T-cell (primary cell): ENCODE results near the gene TRAPPC12. TPM values are rescaled to one million over a fixed set of nuclear protein-coding genes. Genes with fewer than 3 reads are reported as not detected.
"Not testable (repeated sequence)": the region's sequence is repeated elsewhere in the genome, so short reads cannot be mapped to it uniquely, and the experiment has no call there.

Experiments used
- ATAC-seq, 4 experiments: fragments of 200-7000 bp in 3 of 4; fragments of 150-1000 bp in 1 of 4; cut with Tn5 transposase; replicated peaks in 1 of 4; 1 replicate in 3 of 4; 2 replicates in 1 of 4; pipeline ENCODE4 v1.10.0; 2021; ENCODE audit warnings: moderate library complexity in 3 of 4, mild to moderate bottlenecking in 2 of 4, moderate number of reproducible peaks in 1 of 4
- CTCF ChIA-PET, 2 donors: fragments of 300-600 bp; sonication (Branson Sonifier 250); formaldehyde crosslinking; loops; one replicate each; lab custom pipeline; 2022; ENCODE audit warnings: antibody characterized with exemption in 2 of 2; lab: Charles Lee
- POLR2A ChIA-PET, 2 donors: fragments of 300-600 bp; sonication (Branson Sonifier 250); formaldehyde crosslinking; loops; one replicate each; lab custom pipeline; 2022; ENCODE audit warnings: antibody characterized with exemption in 2 of 2; lab: Charles Lee
- DNase-seq, 35 experiments: peaks; one replicate each; pipeline versions ENCODE4 v3.0.0 to v3.0.0-alpha.2; 2013 to 2023
- H3K27ac ChIP-seq: one replicate; pipeline ENCODE4 v1.5.1; 2013; ENCODE audit warnings: low read length
- H3K27me3 ChIP-seq, 2 experiments: replicated peaks in 1 of 2; 1 replicate in 1 of 2; 2 replicates in 1 of 2; pipeline versions ENCODE4 v1.6.1 to v1.7.0; 2013; ENCODE audit warnings: low read length in 1 of 2, mixed read lengths in 1 of 2; ENCODE audit not compliant: control insufficient read depth in 2 of 2, insufficient read depth in 2 of 2; ENCODE audit errors: extremely low read depth in 1 of 2
- H3K36me3 ChIP-seq, 2 donors: 1 replicate in 1 of 2; 2 replicates in 1 of 2; pipeline versions ENCODE4 v1.6.1 to v1.7.0; 2013; ENCODE audit warnings: low read length in 1 of 2; ENCODE audit not compliant: control insufficient read depth in 2 of 2, insufficient read depth in 1 of 2; ENCODE audit errors: extremely low read depth in 1 of 2
- H3K4me1 ChIP-seq, 2 experiments: 1 replicate in 1 of 2; 2 replicates in 1 of 2; pipeline versions ENCODE4 v1.6.1 to v1.7.0; 2013; ENCODE audit warnings: low read length in 2 of 2, mixed read lengths in 1 of 2; ENCODE audit not compliant: insufficient read depth in 2 of 2, control insufficient read depth in 1 of 2; ENCODE audit errors: extremely low read depth in 1 of 2
- H3K4me3 ChIP-seq, 2 donors: 1 replicate in 1 of 2; 2 replicates in 1 of 2; pipeline versions ENCODE4 v1.5.1 to v1.7.0; 2013; ENCODE audit warnings: mild to moderate bottlenecking in 2 of 2, low read length in 1 of 2, moderate library complexity in 1 of 2; ENCODE audit not compliant: control insufficient read depth in 1 of 2; ENCODE audit errors: extremely low read depth in 1 of 2
- H3K9me3 ChIP-seq: 2 replicates; pipeline ENCODE4 v1.7.0; 2013
- H3K27ac Mint-ChIP-seq, 2 donors: one replicate each; pipeline ENCODE4 v1.8.0; 2020 to 2021; ENCODE audit warnings: mild to moderate bottlenecking in 2 of 2, mixed read lengths in 2 of 2
- H3K27me3 Mint-ChIP-seq, 2 donors: one replicate each; pipeline ENCODE4 v1.8.0; 2021 to 2022; ENCODE audit warnings: mixed read lengths in 2 of 2
- H3K36me3 Mint-ChIP-seq: one replicate; pipeline ENCODE4 v1.8.0; 2021; ENCODE audit warnings: mixed read lengths
- H3K4me1 Mint-ChIP-seq, 3 donors: one replicate each; pipeline ENCODE4 v1.8.0; 2020 to 2022; ENCODE audit warnings: mixed read lengths in 3 of 3, mild to moderate bottlenecking in 1 of 3
- H3K4me3 Mint-ChIP-seq, 3 donors: one replicate each; pipeline ENCODE4 v1.8.0; 2020 to 2022; ENCODE audit warnings: mild to moderate bottlenecking in 3 of 3, mixed read lengths in 3 of 3, moderate library complexity in 3 of 3
- H3K9me3 Mint-ChIP-seq, 3 donors: one replicate each; pipeline ENCODE4 v1.8.0; 2020 to 2022; ENCODE audit warnings: mixed read lengths in 3 of 3
- WGBS: methylation state at CpG from one replicate; pipeline ENCODE4 v1.1.5; 2013; ENCODE audit warnings: missing lambda C conversion rate; ENCODE audit not compliant: insufficient coverage; 5-methylcytosine and 5-hydroxymethylcytosine counted together
- total RNA-seq, 35 experiments: library from RNA in 6 of 35; stranded (reverse) in 6 of 35; fragments of 120-200 nt in 1 of 35; gene quantifications; one replicate each; pipeline versions ENCODE4 v1.2.1 to v1.2.4 and lab custom pipeline; 2013 to 2026

Gene TRAPPC12
- total RNA-seq, 5 donors from 2014 or later (not counting 1 experiment from before 2014, with no cell fraction given) = 103 to 158 (median 152) TPM

GRCh38 chr2:3492951-3493614 is 113.6 kb downstream of the TRAPPC12 start:
- no peaks in the 10 kb centered on the region for H3K9me3 Mint-ChIP-seq
- H3K4me3 Mint-ChIP-seq = no peak overlapping the region
- Histone ChIP-seq H3K27me3 (peaks cover 0 to 2% of the 10 kb centered on the region in 2 experiments), H3K27ac (no peak overlapping the region), H3K36me3 (peaks cover 2 to 16% of the 10 kb centered on the region in 2 donors), H3K9me3 (no peaks in the 10 kb centered on the region), H3K4me3 (no peak overlapping the region), H3K4me1 (no peaks in the 10 kb centered on the region)
- DNase-seq (no peak), ATAC-seq (no peak)
- ChIA-PET POLR2A (no interaction called here), CTCF (no interaction called here)
- H3K27me3 Mint-ChIP-seq = no peaks in the 10 kb centered on the region
- peaks cover 0 to 4% (median 0%) of the 10 kb centered on the region in 3 donors for H3K4me1 Mint-ChIP-seq
- peaks cover 24% of the 10 kb centered on the region for H3K36me3 Mint-ChIP-seq
- no peak overlapping the region for H3K27ac Mint-ChIP-seq
- 87% methylated on average over 27 of the region's 29 CpGs for WGBS

- Mint-ChIP-seq H3K36me3 (peaks cover 30% of the 10 kb centered on the region), H3K9me3 (no peaks in the 10 kb centered on the region), H3K27me3 (no peaks in the 10 kb centered on the region), H3K4me1 (peaks cover 0 to 4% (median 0%) of the 10 kb centered on the region in 3 donors), H3K27ac (no peak overlapping the region), H3K4me3 (no peak overlapping the region)
- POLR2A ChIA-PET = no interaction called here
- H3K36me3 ChIP-seq = peaks cover 4 to 20% of the 10 kb centered on the region in 2 donors
- H3K4me3 ChIP-seq = no peak overlapping the region
- no peak overlapping the region for H3K27ac ChIP-seq
- H3K9me3 ChIP-seq = no peaks in the 10 kb centered on the region
- H3K27me3 ChIP-seq = peaks cover 0 to 2% of the 10 kb centered on the region in 2 experiments
- ATAC-seq (no peak), DNase-seq (no peak)
- no peaks in the 10 kb centered on the region for H3K4me1 ChIP-seq
- no CpG with 5 or more reads among the region's 10 CpGs for WGBS
- CTCF ChIA-PET = no interaction called here
Observed at GRCh38 chr2:3493615-3494007, 114.1 kb downstream of the TRAPPC12 start.

- Mint-ChIP-seq H3K9me3 (no peaks in the 10 kb centered on the region), H3K27me3 (no peaks in the 10 kb centered on the region), H3K4me3 (no peak overlapping the region), H3K4me1 (peaks cover 0 to 3% (median 0%) of the 10 kb centered on the region in 3 donors), H3K27ac (no peak overlapping the region), H3K36me3 (peaks cover 40% of the 10 kb centered on the region)
- ChIA-PET CTCF (no interaction called here), POLR2A (interaction anchor here in 1 of 2 donors (0.6 kb wide), 1 partner anchor 109 kb away, joined by 4 read pairs; no protein-coding TSS in a partner anchor)
- peaks cover 10 to 35% of the 10 kb centered on the region in 2 donors for H3K36me3 ChIP-seq
- peaks cover 0 to 2% of the 10 kb centered on the region in 2 experiments for H3K27me3 ChIP-seq
- no peaks in the 10 kb centered on the region for H3K4me1 ChIP-seq
- DNase-seq = no peak
- no peak for ATAC-seq
- H3K27ac ChIP-seq = no peak overlapping the region
- WGBS = 95% methylated on average over 8 of the region's 13 CpGs
- no peaks in the 10 kb centered on the region for H3K9me3 ChIP-seq
- H3K4me3 ChIP-seq = no peak overlapping the region
Observed at GRCh38 chr2:3494984-3495666, 115.6 kb downstream of the TRAPPC12 start.

GRCh38 chr2:3496708-3497080 is 117.2 kb downstream of the TRAPPC12 start:
- not testable (repeated sequence) for H3K9me3 Mint-ChIP-seq
- H3K36me3 Mint-ChIP-seq = peaks cover 46% of the 10 kb centered on the region

GRCh38 chr2:3498783-3499394 is 119.4 kb downstream of the TRAPPC12 start:
- 96% methylated on average over 16 of the region's 18 CpGs for WGBS
- Mint-ChIP-seq H3K4me1 (peaks cover 0 to 8% (median 0%) of the 10 kb centered on the region in 3 donors), H3K36me3 (peaks cover 59% of the 10 kb centered on the region), H3K27ac (no peak overlapping the region), H3K27me3 (no peaks in the 10 kb centered on the region), H3K9me3 (no peaks in the 10 kb centered on the region), H3K4me3 (no peak overlapping the region)
- Histone ChIP-seq H3K9me3 (no peaks in the 10 kb centered on the region), H3K27me3 (peaks cover 0 to 2% of the 10 kb centered on the region in 2 experiments), H3K4me3 (no peak overlapping the region), H3K27ac (no peak overlapping the region), H3K4me1 (no peaks in the 10 kb centered on the region), H3K36me3 (peaks cover 22 to 57% of the 10 kb centered on the region in 2 donors)
- CTCF ChIA-PET = no interaction called here
- POLR2A ChIA-PET = interaction anchor here in 1 of 2 donors (0.6 kb wide), 1 partner anchor 12 kb away, joined by 4 read pairs; no protein-coding TSS in a partner anchor
- no peak for ATAC-seq
- DNase-seq = no peak

More at GRCh38 chr2:3496708-3497080, 117.2 kb downstream of the TRAPPC12 start:
- H3K4me3 ChIP-seq, CTCF ChIA-PET, POLR2A ChIA-PET, H3K9me3 ChIP-seq, H3K27me3 ChIP-seq, H3K4me3 Mint-ChIP-seq, H3K27me3 Mint-ChIP-seq, H3K27ac Mint-ChIP-seq, H3K27ac ChIP-seq, H3K4me1 ChIP-seq, DNase-seq, H3K4me1 Mint-ChIP-seq, ATAC-seq: not testable (repeated sequence)
- peaks cover 21 to 46% of the 10 kb centered on the region in 2 donors for H3K36me3 ChIP-seq
- WGBS = 97% methylated on average over 10 of the region's 15 CpGs

GRCh38 chr2:3500326-3500899 is 120.9 kb downstream of the TRAPPC12 start:
- H3K36me3 Mint-ChIP-seq = peaks cover 69% of the 10 kb centered on the region

More at GRCh38 chr2:3500326-3500899, 120.9 kb downstream of the TRAPPC12 start:
- H3K4me1 Mint-ChIP-seq = peaks cover 0 to 17% (median 0%) of the 10 kb centered on the region in 3 donors
- no peaks in the 10 kb centered on the region for H3K9me3 Mint-ChIP-seq
- no peaks in the 10 kb centered on the region for H3K27me3 ChIP-seq
- H3K9me3 ChIP-seq = no peaks in the 10 kb centered on the region
- H3K27me3 Mint-ChIP-seq = no peaks in the 10 kb centered on the region
- H3K36me3 ChIP-seq = peaks cover 25 to 66% of the 10 kb centered on the region in 2 donors
- no peaks in the 10 kb centered on the region for H3K4me1 ChIP-seq
- whole genome bisulfite sequencing = 96% methylated on average over 33 of the region's 34 CpGs
- H3K4me3 Mint-ChIP-seq = no peak overlapping the region
- H3K27ac Mint-ChIP-seq = no peak overlapping the region
- no peak overlapping the region for H3K27ac ChIP-seq
- no peak for DNase-seq
- POLR2A ChIA-PET = no interaction called here
- no peak overlapping the region for H3K4me3 ChIP-seq
- CTCF ChIA-PET = no interaction called here
- ATAC-seq = no peak
